GM12891 (cell line): ENCODE data around the gene PPP2R5D.

ENCODE experiments used
- DNase-seq: peaks from one replicate; pipeline ENCODE4 v3.0.0; 2011; ENCODE audit warnings: low spot score; ENCODE audit not compliant: insufficient read length
- FAIRE-seq: peaks from 2 replicates; lab custom pipeline; 2011; peaks lifted over from hg19 to GRCh38; lab: Jason Lieb, UNC
- PAX5 ChIP-seq: IDR thresholded peaks from 2 replicates; pipeline ENCODE4 v1.6.1; 2011; ENCODE audit warnings: low read length, moderate library complexity, mild to moderate bottlenecking; ENCODE audit not compliant: insufficient read depth, severe bottlenecking
- POLR2A ChIP-seq: IDR thresholded peaks from 2 replicates; pipeline ENCODE4 v1.6.1; 2011; ENCODE audit warnings: low read depth, low read length, control low read depth
- POLR2AphosphoS5 ChIP-seq: IDR thresholded peaks from 2 replicates; pipeline ENCODE4 v1.6.1; 2011; ENCODE audit warnings: low read depth, low read length, control low read depth
- POU2F2 ChIP-seq: IDR thresholded peaks from 2 replicates; pipeline ENCODE4 v1.6.1; 2011; ENCODE audit warnings: low read depth, mild to moderate bottlenecking, control low read depth, low read length, moderate library complexity
- SPI1 ChIP-seq: IDR thresholded peaks from 2 replicates; pipeline ENCODE4 v1.6.1; 2011; ENCODE audit warnings: low read depth, low read length, control low read depth
- TAF1 ChIP-seq: IDR thresholded peaks from 2 replicates; pipeline ENCODE4 v1.6.1; 2011; ENCODE audit warnings: low read depth, low read length, control low read depth

PPP2R5D gene

DNA sequence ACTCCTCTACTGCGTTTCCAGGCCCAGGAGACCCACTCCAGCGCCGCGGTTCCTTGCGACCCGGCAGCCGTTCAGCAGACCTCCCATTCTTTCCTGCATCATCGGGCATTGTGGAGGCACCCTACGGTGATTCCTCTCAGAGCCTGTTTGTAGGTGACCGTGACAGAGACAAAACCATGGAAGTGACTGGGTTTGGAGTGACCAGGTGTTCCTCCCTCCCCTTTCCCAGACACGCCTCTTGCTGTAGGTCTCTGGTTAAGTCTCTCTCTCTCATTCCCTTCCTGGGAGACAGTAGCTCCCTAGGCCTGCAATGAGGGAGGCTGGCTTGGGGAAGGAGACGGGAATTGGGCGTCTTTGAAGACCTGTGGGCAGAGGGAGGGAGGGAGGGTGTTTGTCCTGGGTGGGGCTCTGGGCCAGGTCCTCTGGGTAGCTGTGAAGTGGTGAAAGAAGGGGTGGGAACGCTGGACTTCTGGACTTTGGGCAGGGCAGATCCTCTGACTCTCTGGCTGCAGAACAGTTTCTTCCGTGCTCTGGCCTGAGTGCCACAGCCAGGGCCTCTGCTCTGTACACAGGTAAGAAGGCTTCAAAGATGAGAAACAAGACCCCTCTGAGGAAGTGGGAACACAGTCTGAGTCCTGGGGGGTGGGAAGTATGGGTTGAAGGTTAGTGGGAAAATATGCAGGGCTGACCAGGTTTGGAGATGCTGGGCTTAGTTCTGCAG is 75.8 kb downstream of the PPP2R5D start:
- no peak for DNase-seq
- FAIRE-seq: no peak
- TF ChIP-seq PAX5: no peak
- no peak for TF ChIP-seq SPI1
- no peak for TF ChIP-seq POU2F2
- no peak for TF ChIP-seq POLR2A
- TF ChIP-seq POLR2AphosphoS5: no peak
- no peak for TF ChIP-seq TAF1

- FAIRE-seq (no peak), DNase-seq (no peak)
- TF ChIP-seq SPI1 (no peak), POLR2A (no peak), TAF1 (no peak), POLR2AphosphoS5 (no peak), POU2F2 (no peak), PAX5 (no peak)
Measured at GRCh38 chr6:43060755-43061633, 76.6 kb downstream of the PPP2R5D start.

- DNase-seq (no peak), FAIRE-seq (no peak)
- TF ChIP-seq POU2F2 (no peak), POLR2AphosphoS5 (no peak), TAF1 (no peak), POLR2A (no peak), PAX5 (no peak), SPI1 (no peak)
Measured at GRCh38 chr6:43061861-43062260, 77.5 kb downstream of the PPP2R5D start.
